Esophagus squamous epithelium (tissue), 4 donors: ENCODE results near the gene VTI1B.

ENCODE experiments used
- CTCF ChIP-seq, 6 experiments: fragments of 450-650 bp in 4 of 6; fragments of 200-600 bp in 2 of 6; sonication (generic) in 2 of 6; IDR thresholded peaks; one replicate each; pipeline ENCODE4 v1.5.1; 2016 to 2019; ENCODE audit warnings: antibody characterized with exemption in 6 of 6, mild to moderate bottlenecking in 4 of 6, moderate library complexity in 4 of 6
- POLR2A ChIP-seq, 4 donors: fragments of 450-650 bp; IDR thresholded peaks; one replicate each; pipeline ENCODE4 v1.6.1; 2017; ENCODE audit warnings: antibody characterized with exemption in 4 of 4, mild to moderate bottlenecking in 4 of 4, moderate library complexity in 3 of 4

DNA sequence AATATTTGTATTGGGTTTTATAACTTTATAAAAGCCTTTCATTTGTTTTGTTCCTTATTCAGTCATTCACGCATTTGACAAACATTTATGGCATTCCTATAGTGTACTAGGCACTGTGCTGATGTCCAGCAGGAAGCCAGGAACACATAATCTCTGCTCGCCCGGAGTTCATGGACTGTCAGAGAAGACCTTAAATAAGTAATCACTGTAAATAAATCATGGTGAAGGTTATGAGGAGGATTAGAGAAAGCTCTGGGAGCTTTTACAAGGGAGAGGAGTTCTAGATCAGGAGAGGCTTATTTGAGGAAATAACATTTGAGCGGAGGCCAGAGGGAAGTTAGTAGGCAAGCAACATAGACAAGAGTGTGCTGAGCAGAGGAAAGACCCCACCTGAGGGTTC lies 22.6 kb upstream of the VTI1B start:
- TF ChIP-seq POLR2A (IDR thresholded peaks at IDR 0.05) (no peak), CTCF (IDR thresholded peaks at IDR 0.05) (no peak)
